Small intestine (tissue), 7 donors: ENCODE results near the gene ZNF333. TPM values are rescaled to one million over a fixed set of nuclear protein-coding genes. Genes with fewer than 3 reads are reported as not detected.

ENCODE experiments used
- DNase-seq, 2 donors: peaks; one replicate each; pipeline versions ENCODE4 v3.0.0 to v3.0.0-alpha.2; 2013
- FAIRE-seq: peaks from 2 replicates; lab custom pipeline; 2012; peaks lifted over from hg19 to GRCh38; lab: Jason Lieb, UNC
- H3K27ac ChIP-seq, 3 donors: one replicate each; pipeline ENCODE4 v1.5.1; 2013; ENCODE audit warnings: low read length in 2 of 3, mild to moderate bottlenecking in 2 of 3, control low read depth in 1 of 3, inconsistent platforms in 1 of 3, low read depth in 1 of 3, moderate library complexity in 1 of 3
- H3K27me3 ChIP-seq, 3 donors: one replicate each; pipeline ENCODE4 v1.6.1; 2013; ENCODE audit warnings: low read length in 3 of 3, inconsistent platforms in 1 of 3; ENCODE audit not compliant: control insufficient read depth in 3 of 3, insufficient read depth in 3 of 3
- H3K36me3 ChIP-seq, 3 donors: one replicate each; pipeline ENCODE4 v1.6.1; 2013; ENCODE audit warnings: low read length in 3 of 3, inconsistent platforms in 1 of 3, low read depth in 1 of 3, mild to moderate bottlenecking in 1 of 3, moderate library complexity in 1 of 3; ENCODE audit not compliant: control insufficient read depth in 3 of 3, insufficient read depth in 2 of 3
- H3K4me1 ChIP-seq, 3 donors: one replicate each; pipeline ENCODE4 v1.6.1; 2013; ENCODE audit warnings: low read length in 2 of 3, inconsistent platforms in 1 of 3, low read depth in 1 of 3, mild to moderate bottlenecking in 1 of 3, moderate library complexity in 1 of 3; ENCODE audit not compliant: control insufficient read depth in 3 of 3, insufficient read depth in 2 of 3
- H3K4me3 ChIP-seq, 3 donors: one replicate each; pipeline ENCODE4 v1.5.1; 2013; ENCODE audit warnings: low read length in 3 of 3, control low read depth in 1 of 3, inconsistent platforms in 1 of 3, low read depth in 1 of 3, mild to moderate bottlenecking in 1 of 3, moderate library complexity in 1 of 3
- H3K9me3 ChIP-seq, 2 donors: one replicate each; pipeline ENCODE4 v1.6.1; 2013; ENCODE audit warnings: low read depth in 1 of 2, low read length in 1 of 2; ENCODE audit not compliant: control insufficient read depth in 2 of 2, insufficient read depth in 1 of 2
- WGBS, 3 donors: extraction: QIAGEN DNeasy Blood & Tissue Kit; methylation state at CpG; one replicate each; pipeline ENCODE4 v1.1.7; 2013; 5-methylcytosine and 5-hydroxymethylcytosine counted together
- polyA plus RNA-seq, 4 donors: library from polyadenylated mRNA; stranded (reverse) in 3 of 4; unstranded in 1 of 4; fragments of 200-250 nt in 3 of 4; fragments of 120-200 nt in 1 of 4; gene quantifications; one replicate each; pipeline versions ENCODE4 v1.2.1 to v1.2.3, GENCODE V29; 2013
- donor health status: healthy with polysubstance abuse.
- donor health status: control.
- donor health status: control.
- donor health status: Bipolar disorder and iron deficiency.
- donor health status: healthy.

The ZNF333 gene
- polyA plus RNA-seq, 4 donors: 2.7 to 10.3 (median 4.5) TPM

DNA sequence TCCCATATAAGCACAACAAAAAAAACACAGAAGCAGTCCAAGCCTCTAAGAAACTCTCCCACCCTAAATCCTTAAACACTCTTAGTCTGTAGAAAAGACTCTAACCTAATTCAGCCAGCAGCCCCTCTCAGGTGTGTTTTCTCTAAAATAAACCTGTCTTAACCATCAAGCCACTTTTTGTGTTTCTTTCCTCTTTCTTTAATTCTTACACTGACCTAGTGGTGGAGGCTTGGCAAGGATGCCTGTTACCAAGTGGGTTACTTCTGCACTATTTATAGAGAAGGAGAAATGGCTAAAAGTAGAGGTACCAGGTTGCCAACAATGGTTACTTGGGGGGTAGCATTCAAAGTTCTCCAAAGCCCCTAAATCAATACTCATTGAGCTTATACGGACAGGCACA is 43.7 kb downstream of the ZNF333 start:
- WGBS, 3 donors: 0 to 77% (median 55%) methylated on average over 1 of the region's 1 CpG
- no peak overlapping the region for H3K4me3 ChIP-seq
- H3K27me3 ChIP-seq: no peaks in the 10 kb centered on the region
- DNase-seq (no peak), FAIRE-seq (no peak)
- no peaks in the 10 kb centered on the region for H3K36me3 ChIP-seq
- no peak overlapping the region for H3K27ac ChIP-seq
- peaks cover 0 to 9% of the 10 kb centered on the region in 2 donors for H3K9me3 ChIP-seq
- H3K4me1 ChIP-seq: no peaks in the 10 kb centered on the region

DNA sequence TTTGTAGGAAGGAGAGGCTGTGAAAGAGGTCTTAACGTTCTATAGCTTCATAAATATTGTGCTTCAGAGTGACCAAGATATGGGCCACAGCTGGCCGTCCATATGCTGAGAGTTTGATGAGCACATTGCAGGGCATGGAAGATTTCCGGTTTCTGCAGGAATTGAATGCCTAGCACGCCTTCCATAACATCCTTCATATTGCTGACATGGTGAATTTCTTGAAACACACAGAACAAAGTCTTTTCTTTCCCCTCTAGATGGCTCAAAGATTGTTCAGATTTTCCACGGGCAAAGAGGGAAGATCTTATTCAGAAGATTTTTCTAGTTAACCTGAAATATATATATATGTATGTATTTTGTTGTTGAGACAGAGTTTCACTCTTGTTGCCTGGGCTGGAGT is 46.1 kb downstream of the ZNF333 start:
- 59 to 85% (median 76%) methylated on average over 5 of the region's 5 CpGs for WGBS, 3 donors
- Histone ChIP-seq H3K27me3 (no peaks in the 10 kb centered on the region), H3K27ac (no peak overlapping the region), H3K4me1 (no peaks in the 10 kb centered on the region), H3K9me3 (no peaks in the 10 kb centered on the region), H3K4me3 (no peak overlapping the region), H3K36me3 (no peaks in the 10 kb centered on the region)
- DNase-seq: no peak
- FAIRE-seq: no peak

DNA sequence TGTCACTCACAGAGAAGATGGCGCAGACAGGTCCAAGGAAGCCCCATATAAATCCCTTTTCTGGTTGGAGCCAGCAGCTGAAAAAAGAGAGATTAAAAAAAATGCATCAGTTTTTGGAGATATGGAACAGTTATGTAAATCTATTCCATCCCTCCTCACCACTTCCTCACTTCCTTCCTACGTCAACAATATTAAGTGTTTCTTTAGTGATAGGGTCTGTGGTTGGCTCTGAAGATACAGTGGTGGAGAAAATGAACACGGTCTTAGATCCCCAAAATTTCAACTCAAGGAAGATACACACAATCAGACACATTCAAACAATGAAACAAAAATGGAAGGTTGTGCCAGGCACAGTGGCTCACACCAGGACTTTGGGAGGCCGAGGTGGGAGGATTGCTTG is 57.0 kb downstream of the ZNF333 start:
- DNase-seq (no peak), FAIRE-seq (no peak)
- 78 to 83% (median 81%) methylated on average over 4 of the region's 4 CpGs for WGBS, 3 donors

DNA sequence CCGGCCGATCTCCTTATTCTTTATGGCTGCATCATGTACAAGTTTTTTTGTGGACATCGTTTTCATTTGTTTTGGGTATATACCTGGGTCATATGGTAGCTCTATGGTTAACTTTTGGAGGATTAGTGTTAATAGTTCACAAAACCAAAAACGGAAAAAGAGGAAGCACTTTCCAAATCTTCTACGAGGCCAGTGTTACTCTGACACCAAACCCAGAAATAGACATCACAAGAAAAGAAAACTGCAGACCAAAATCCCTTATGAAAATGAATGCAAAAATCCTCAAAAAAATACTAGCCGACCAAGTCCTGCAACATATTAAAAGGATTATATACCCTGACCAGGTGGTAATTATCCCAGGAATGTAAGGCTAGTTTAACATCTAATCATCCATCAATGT is 58.8 kb downstream of the ZNF333 start:
- 81 to 83% (median 82%) methylated on average over 6 of the region's 6 CpGs for WGBS, 3 donors
- DNase-seq: no peak

More for the DNA sequence above, 57.0 kb downstream of the ZNF333 start:
- Histone ChIP-seq H3K27ac (no peak overlapping the region), H3K4me1 (no peaks in the 10 kb centered on the region), H3K9me3 (peaks cover 0 to 3% of the 10 kb centered on the region in 2 donors), H3K4me3 (no peak overlapping the region), H3K27me3 (no peaks in the 10 kb centered on the region), H3K36me3 (peaks cover 0 to 2% (median 0%) of the 10 kb centered on the region in 3 donors)

DNA sequence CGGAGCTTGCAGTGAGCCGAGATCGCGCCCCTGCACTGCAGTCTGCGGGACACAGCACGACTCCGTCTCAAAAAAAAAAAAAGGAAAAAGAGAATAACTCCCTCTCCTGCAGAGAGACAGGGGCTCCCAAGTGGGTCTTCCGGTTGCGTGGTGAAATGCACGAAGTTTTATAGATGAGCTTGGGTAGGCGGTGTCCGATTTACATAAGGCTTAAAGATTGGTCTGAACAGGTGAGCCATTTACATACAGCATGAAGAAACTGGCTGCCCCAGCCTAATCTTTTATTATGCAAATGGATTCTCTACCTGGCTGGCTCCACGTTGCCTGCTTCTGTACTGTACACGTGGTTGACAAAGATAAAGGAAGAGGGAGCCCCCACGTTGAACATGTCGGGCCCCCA is 69.0 kb downstream of the ZNF333 start:
- no peaks in the 10 kb centered on the region for H3K9me3 ChIP-seq
- 24 to 37% (median 32%) methylated on average over 16 of the region's 16 CpGs for WGBS, 3 donors
- no peak overlapping the region for H3K27ac ChIP-seq
- no peaks in the 10 kb centered on the region for H3K27me3 ChIP-seq
- H3K36me3 ChIP-seq: no peaks in the 10 kb centered on the region
- H3K4me1 ChIP-seq: no peaks in the 10 kb centered on the region
- DNase-seq (peak; percentile 10 to 31), FAIRE-seq (no peak)
- no peak overlapping the region for H3K4me3 ChIP-seq

More for the DNA sequence above, 58.8 kb downstream of the ZNF333 start:
- no peak overlapping the region for H3K27ac ChIP-seq
- H3K4me1 ChIP-seq: no peaks in the 10 kb centered on the region
- FAIRE-seq: no peak
- no peaks in the 10 kb centered on the region for H3K9me3 ChIP-seq
- H3K27me3 ChIP-seq: no peaks in the 10 kb centered on the region
- no peak overlapping the region for H3K4me3 ChIP-seq
- peaks cover 0 to 2% (median 0%) of the 10 kb centered on the region in 3 donors for H3K36me3 ChIP-seq

DNA sequence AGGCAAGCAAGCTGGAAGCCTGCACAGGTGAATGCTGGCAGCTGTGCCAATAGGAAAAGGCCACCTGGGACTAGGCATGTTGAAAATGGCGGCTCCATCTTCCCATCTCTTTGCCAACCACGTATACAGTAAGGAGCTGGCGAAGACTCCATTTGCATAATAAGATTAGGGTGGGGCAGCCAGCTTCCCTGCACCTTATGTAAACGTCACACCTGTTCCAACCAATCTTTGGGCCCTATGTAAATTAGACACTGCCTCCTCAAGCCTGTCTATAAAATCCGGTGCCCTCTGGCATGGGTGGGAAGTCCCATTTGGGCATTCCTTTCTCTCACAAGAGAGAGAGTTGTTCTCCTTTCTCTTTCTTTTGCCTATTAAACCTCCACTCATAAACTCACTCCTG is 71.8 kb downstream of the ZNF333 start:
- no peak overlapping the region for H3K27ac ChIP-seq
- H3K27me3 ChIP-seq: no peaks in the 10 kb centered on the region
- H3K36me3 ChIP-seq: no peaks in the 10 kb centered on the region
- no peaks in the 10 kb centered on the region for H3K4me1 ChIP-seq
- H3K4me3 ChIP-seq: no peak overlapping the region
- H3K9me3 ChIP-seq: no peaks in the 10 kb centered on the region
- DNase-seq (no peak), FAIRE-seq (no peak)
- WGBS, 3 donors: 53 to 71% (median 55%) methylated on average over 5 of the region's 5 CpGs

DNA sequence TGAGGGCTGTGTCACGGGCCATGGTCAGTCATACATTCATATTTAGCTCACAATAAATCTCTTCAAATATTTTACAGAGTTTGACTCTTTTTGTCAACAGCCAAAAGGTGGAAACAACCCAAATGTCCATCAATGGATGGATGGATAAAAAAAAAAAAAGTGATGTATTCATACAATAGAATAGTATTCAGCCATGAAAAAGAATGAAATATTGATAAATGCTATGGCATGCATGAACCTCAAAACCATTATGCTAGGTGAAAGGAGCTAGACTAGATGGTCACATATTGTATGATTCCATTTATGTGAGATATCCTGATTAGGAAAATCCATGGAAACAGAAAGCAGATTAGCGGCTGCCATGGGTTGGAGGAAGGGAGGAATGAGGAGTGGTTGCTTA is 72.3 kb downstream of the ZNF333 start:
- 74 to 90% (median 75%) methylated on average over 2 of the region's 2 CpGs for WGBS, 3 donors
- Histone ChIP-seq H3K27me3 (no peaks in the 10 kb centered on the region), H3K9me3 (no peaks in the 10 kb centered on the region), H3K4me1 (no peaks in the 10 kb centered on the region), H3K27ac (no peak overlapping the region), H3K4me3 (no peak overlapping the region), H3K36me3 (no peaks in the 10 kb centered on the region)
- DNase-seq: no peak
- no peak for FAIRE-seq

DNA sequence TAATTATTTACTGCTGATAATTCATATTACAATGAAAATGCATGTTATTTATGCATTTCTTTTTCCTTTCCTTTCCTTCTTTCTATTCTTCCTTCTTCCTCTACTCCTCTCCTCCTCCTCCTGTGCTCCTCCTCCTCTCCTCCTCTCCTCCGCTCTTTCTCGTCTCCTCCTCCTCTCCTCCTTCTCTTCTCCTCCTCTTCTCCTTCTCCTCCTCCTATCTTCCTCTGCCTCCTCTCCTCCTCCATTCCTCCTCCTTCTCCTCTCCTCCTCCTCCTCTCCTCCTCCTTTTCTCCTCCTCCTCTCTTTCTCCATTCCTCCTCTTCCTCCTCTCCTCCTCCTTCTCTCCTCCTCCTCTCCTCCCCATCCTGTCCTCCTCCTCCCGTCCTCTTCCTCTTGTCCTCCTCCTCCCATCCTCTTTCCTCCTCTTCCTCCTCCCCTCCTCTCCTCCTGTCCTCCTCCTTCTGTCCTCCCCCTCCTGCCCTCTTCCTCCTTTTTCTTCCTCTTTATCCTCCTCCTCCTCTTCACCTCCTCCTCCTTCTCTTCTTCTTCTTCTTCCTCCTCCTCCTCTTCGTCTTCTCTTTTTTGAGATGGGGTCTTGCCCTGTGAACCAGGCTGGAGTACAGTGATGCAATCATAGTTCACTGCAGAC is 73.8 kb downstream of the ZNF333 start:
- Histone ChIP-seq H3K4me1 (no peaks in the 10 kb centered on the region), H3K4me3 (no peak overlapping the region), H3K27ac (no peak overlapping the region), H3K36me3 (no peaks in the 10 kb centered on the region), H3K27me3 (no peaks in the 10 kb centered on the region), H3K9me3 (no peaks in the 10 kb centered on the region)
- FAIRE-seq (no peak), DNase-seq (no peak)
- WGBS, 3 donors: 63 to 68% (median 68%) methylated on average over 4 of the region's 4 CpGs

DNA sequence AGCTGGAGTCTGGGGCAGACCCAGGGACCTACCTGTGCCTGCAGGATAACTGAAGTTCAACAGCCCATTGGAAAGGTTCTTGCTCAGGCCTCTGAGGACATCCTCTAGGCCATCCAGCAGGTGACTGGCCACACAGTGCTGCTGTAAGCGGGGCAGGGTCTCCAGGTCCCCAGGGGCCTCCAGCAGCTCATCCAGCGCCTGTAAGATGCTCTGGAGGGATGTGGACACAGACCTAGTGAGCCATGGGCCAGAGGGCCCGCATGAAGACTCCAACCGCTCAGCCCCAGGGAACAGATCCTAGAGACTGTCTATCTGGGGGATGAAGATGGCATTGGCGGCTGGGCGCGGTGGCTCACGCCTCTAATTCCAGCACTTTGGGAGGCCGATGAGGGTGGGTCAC is 74.6 kb downstream of the ZNF333 start:
- FAIRE-seq: no peak
- no peaks in the 10 kb centered on the region for H3K27me3 ChIP-seq
- no peak overlapping the region for H3K27ac ChIP-seq
- H3K4me1 ChIP-seq: no peaks in the 10 kb centered on the region
- no peaks in the 10 kb centered on the region for H3K36me3 ChIP-seq
- no peak overlapping the region for H3K4me3 ChIP-seq
- 89 to 90% (median 90%) methylated on average over 9 of the region's 9 CpGs for WGBS, 3 donors
- no peak for DNase-seq
- H3K9me3 ChIP-seq: no peaks in the 10 kb centered on the region
